GM23248 (cell line): ENCODE results near the gene TNIP1. TPM values are rescaled to one million over a fixed set of nuclear protein-coding genes. Genes with fewer than 3 reads are reported as not detected.

Source experiments
- DNase-seq: peaks from one replicate; pipeline ENCODE4 v3.0.0-alpha.2; 2015
- H2AFZ ChIP-seq: fragments of 200-600 bp; sonication (generic); 2 replicates; pipeline ENCODE4 v1.6.1; 2016; ENCODE audit warnings: antibody characterized with exemption
- H3F3A ChIP-seq: fragments of 200-600 bp; sonication (generic); 2 replicates; pipeline ENCODE4 v1.6.1; 2016; ENCODE audit warnings: mild to moderate bottlenecking, antibody characterized with exemption, mixed run types; ENCODE audit not compliant: insufficient read depth
- H3K27ac ChIP-seq: fragments of 200-600 bp; sonication (generic); 2 replicates; pipeline ENCODE4 v1.5.1; 2016; ENCODE audit warnings: mild to moderate bottlenecking
- H3K27me3 ChIP-seq: fragments of 200-600 bp; sonication (generic); replicated peaks from 2 replicates; pipeline ENCODE4 v1.6.1; 2016; ENCODE audit warnings: mild to moderate bottlenecking; ENCODE audit not compliant: insufficient read depth
- H3K36me3 ChIP-seq: fragments of 200-600 bp; sonication (generic); 2 replicates; pipeline ENCODE4 v1.6.1; 2016; ENCODE audit warnings: low read depth, mild to moderate bottlenecking
- H3K4me1 ChIP-seq: fragments of 200-600 bp; sonication (generic); 2 replicates; pipeline ENCODE4 v1.6.1; 2016; ENCODE audit warnings: mild to moderate bottlenecking; ENCODE audit not compliant: insufficient read depth
- H3K4me2 ChIP-seq: fragments of 200-600 bp; sonication (generic); one replicate; pipeline ENCODE4 v1.6.1; 2016; ENCODE audit warnings: mild to moderate bottlenecking; ENCODE audit not compliant: unreplicated experiment
- H3K4me3 ChIP-seq: fragments of 200-600 bp; sonication (generic); 2 replicates; pipeline ENCODE4 v1.5.1; 2016; ENCODE audit warnings: mild to moderate bottlenecking
- H3K79me2 ChIP-seq: fragments of 200-600 bp; sonication (generic); 2 replicates; pipeline ENCODE4 v1.6.1; 2016; ENCODE audit warnings: mild to moderate bottlenecking; ENCODE audit not compliant: insufficient read depth
- H3K9ac ChIP-seq: fragments of 200-600 bp; sonication (generic); 2 replicates; pipeline ENCODE4 v1.6.1; 2016; ENCODE audit warnings: mild to moderate bottlenecking
- H3K9me2 ChIP-seq: fragments of 200-600 bp; sonication (generic); 2 replicates; pipeline ENCODE4 v1.6.1; 2016; ENCODE audit warnings: mixed run types, mild to moderate bottlenecking, moderate library complexity; ENCODE audit not compliant: insufficient read depth
- H3K9me3 ChIP-seq: fragments of 200-600 bp; sonication (generic); one replicate; pipeline ENCODE4 v1.6.1; 2017; ENCODE audit warnings: low read depth
- H4K20me1 ChIP-seq: fragments of 200-600 bp; sonication (generic); 2 replicates; pipeline ENCODE4 v1.6.0; 2016; ENCODE audit not compliant: insufficient read depth
- EZH2 ChIP-seq: fragments of 200-600 bp; sonication (generic); IDR thresholded peaks from 2 replicates; pipeline ENCODE4 v1.6.1; 2018; ENCODE audit warnings: antibody characterized with exemption, mild to moderate bottlenecking; ENCODE audit not compliant: insufficient read depth, poor library complexity, severe bottlenecking
- EZH2phosphoT487 ChIP-seq: fragments of 200-600 bp; sonication (generic); IDR thresholded peaks from 2 replicates; pipeline ENCODE4 v1.6.1; 2018; ENCODE audit warnings: antibody characterized with exemption, moderate library complexity, mild to moderate bottlenecking, low read depth; ENCODE audit not compliant: insufficient read depth
- whole genome bisulfite sequencing, 2 experiments: methylation state at CpG; one replicate each; pipeline ENCODE4 v1.1.6; 2015 to 2017; ENCODE audit warnings: low lambda C conversion rate in 2 of 2, low coverage in 1 of 2; ENCODE audit errors: missing lambda C conversion rate in 2 of 2; 5-methylcytosine and 5-hydroxymethylcytosine counted together
- in situ Hi-C: fragments of 300-500 bp; cut with MboI; formaldehyde crosslinking; loops from 2 replicates; pipeline ENCODE4 v1.15.0; 2020
- polyA plus RNA-seq: library from polyadenylated mRNA; unstranded; fragments of >200 nt; fragmentation: Nextera tagmentation; extraction: Ambion mirVana; gene quantifications from 2 replicates; pipeline ENCODE4 v1.2.1, GENCODE V29; 2016
- total RNA-seq: library from RNA; depleted of rRNA; stranded (reverse); fragments of >200 nt; shearing (Covaris generic); gene quantifications from 2 replicates; pipeline ENCODE4 v1.2.3, GENCODE V29; 2014; rRNA removed

The TNIP1 gene
- total and polyA plus RNA-seq, 2 experiments from 2014 or later = 43.2 to 88.8 TPM

DNA sequence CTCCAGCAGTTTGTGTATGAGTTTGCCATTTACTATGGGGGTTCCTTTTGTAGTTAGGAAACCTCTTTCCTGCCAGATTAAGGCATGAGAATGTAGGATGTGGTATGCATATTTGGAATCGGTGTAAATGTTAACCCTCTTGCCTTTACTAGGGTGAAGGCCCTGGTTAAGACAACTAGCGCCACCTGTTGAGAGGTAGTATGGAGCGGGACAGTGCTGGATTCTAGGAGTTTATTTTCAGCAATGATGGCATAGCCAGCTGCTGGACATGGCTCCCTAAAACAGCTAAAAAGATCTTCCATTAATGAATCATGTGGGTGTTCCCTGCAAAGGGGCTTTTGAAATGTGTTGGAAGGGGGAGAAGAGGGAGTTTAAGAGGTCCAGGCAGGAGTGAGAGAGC lies 91.1 kb downstream of the TNIP1 start:
- Histone ChIP-seq H3K27ac (no peak overlapping the region), H3K9me3 (no peaks in the 10 kb centered on the region), H3K27me3 (no peaks in the 10 kb centered on the region), H3K4me3 (no peak overlapping the region), H3K36me3 (no peaks in the 10 kb centered on the region), H3K9me2 (no peaks in the 10 kb centered on the region), H3K9ac (no peak overlapping the region), H4K20me1 (no peaks in the 10 kb centered on the region), H3K4me2 (no peak overlapping the region), H2AFZ (no peak overlapping the region), H3F3A (no peaks in the 10 kb centered on the region), H3K4me1 (no peaks in the 10 kb centered on the region), H3K79me2 (no peaks in the 10 kb centered on the region)
- WGBS, 2 experiments = 49 to 57% methylated on average over 3 of the region's 3 CpGs
- TF ChIP-seq EZH2phosphoT487 = no peak
- TF ChIP-seq EZH2 = no peak
- DNase-seq = peak; percentile 18
- in situ Hi-C loops = no loop called here

DNA sequence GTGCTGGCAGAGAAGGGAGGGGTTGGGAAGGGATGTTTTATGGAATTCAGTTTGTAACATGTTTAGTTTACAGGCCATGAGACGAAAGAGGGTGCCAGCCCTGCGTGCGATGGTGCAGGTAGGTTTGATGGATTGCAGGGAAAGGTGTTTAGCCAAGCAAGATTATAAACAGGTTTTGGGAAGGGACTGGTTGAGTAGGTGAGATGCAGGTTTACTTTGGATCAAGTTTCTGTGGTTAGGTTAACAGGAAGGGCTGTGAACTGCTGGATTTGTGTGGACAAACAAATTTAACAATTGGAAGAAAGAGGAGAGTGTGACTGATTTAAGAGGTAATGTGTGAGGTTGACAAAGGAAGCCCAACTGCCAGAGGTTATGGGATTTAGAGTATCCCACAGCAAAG lies 93.1 kb downstream of the TNIP1 start:
- no peak overlapping the region for H3K4me3 ChIP-seq
- H3K9ac ChIP-seq = no peak overlapping the region
- H4K20me1 ChIP-seq = no peaks in the 10 kb centered on the region
- no peak overlapping the region for H3K4me2 ChIP-seq
- no peaks in the 10 kb centered on the region for H3K79me2 ChIP-seq
- no peak for DNase-seq
- no peaks in the 10 kb centered on the region for H3K27me3 ChIP-seq
- TF ChIP-seq EZH2 (no peak), EZH2phosphoT487 (no peak)
- H3K27ac ChIP-seq = no peak overlapping the region
- no peaks in the 10 kb centered on the region for H3K9me3 ChIP-seq
- no peak overlapping the region for H2AFZ ChIP-seq
- no peaks in the 10 kb centered on the region for H3F3A ChIP-seq
- H3K9me2 ChIP-seq = no peaks in the 10 kb centered on the region
- in situ Hi-C loops = no loop called here
- no peaks in the 10 kb centered on the region for H3K36me3 ChIP-seq
- no peaks in the 10 kb centered on the region for H3K4me1 ChIP-seq
- WGBS, 2 experiments = 71% methylated on average over 3 of the region's 3 CpGs

Other genes starting within 250 kb of the TNIP1 start
- gene IRGM, start 234.5 kb downstream of the TNIP1 start, total RNA-seq = not detected in 2 replicates
- not detected in 2 replicates for gene IRGM, start 234.5 kb downstream of the TNIP1 start, polyA plus RNA-seq
- gene ZNF300, start 176.1 kb downstream of the TNIP1 start, total RNA-seq = 2.0 and 5.1 TPM in 2 replicates
- 2.9 and 3.0 TPM in 2 replicates for gene ZNF300, start 176.1 kb downstream of the TNIP1 start, polyA plus RNA-seq
- 2.4 and 3.0 TPM in 2 replicates for gene GPX3, start 60.4 kb downstream of the TNIP1 start, total RNA-seq
- gene GPX3, start 60.4 kb downstream of the TNIP1 start, polyA plus RNA-seq = 4.2 and 4.4 TPM in 2 replicates
- 384 and 409 TPM in 2 replicates for gene ANXA6, start 76.7 kb upstream of the TNIP1 start, total RNA-seq
- gene ANXA6, start 76.7 kb upstream of the TNIP1 start, polyA plus RNA-seq = 183 and 190 TPM in 2 replicates
- 0.13 and 0.54 TPM in 2 replicates for gene CCDC69, start 143.1 kb upstream of the TNIP1 start, total RNA-seq
- gene CCDC69, start 143.1 kb upstream of the TNIP1 start, polyA plus RNA-seq = 0.47 and 0.56 TPM in 2 replicates
- 21.1 and 23.5 TPM in 2 replicates for gene GM2A, start 172.2 kb upstream of the TNIP1 start, total RNA-seq
- 10.5 and 11.2 TPM in 2 replicates for gene GM2A, start 172.2 kb upstream of the TNIP1 start, polyA plus RNA-seq
- not detected in 2 replicates for gene SLC36A3, start 222.7 kb upstream of the TNIP1 start, total RNA-seq
- not detected in 2 replicates for gene SLC36A3, start 222.7 kb upstream of the TNIP1 start, polyA plus RNA-seq